DND-41 (cell line): Measurements from ENCODE around the gene COPA.
"Not testable (repeated sequence)": the region's sequence is repeated elsewhere in the genome, so short reads cannot be mapped to it uniquely, and the experiment has no call there.

Source experiments
- ATAC-seq: fragments of 200-7000 bp; cut with Tn5 transposase; 3 replicates; pipeline ENCODE4 v1.9.1; 2021; ENCODE audit warnings: low read depth; ENCODE audit not compliant: insufficient read depth
- DNase-seq: peaks from one replicate; pipeline ENCODE4 v3.0.0-alpha.2; 2020
- H2AFZ ChIP-seq: 2 replicates; pipeline ENCODE4 v1.6.0; 2012; ENCODE audit warnings: low read depth, low read length
- H3K27ac ChIP-seq: 2 replicates; pipeline ENCODE4 v1.5.1; 2012; ENCODE audit warnings: low read length, inconsistent platforms
- H3K27me3 ChIP-seq: fragments of 200-600 bp; sonication (generic); 2 replicates; pipeline ENCODE4 v1.6.0; 2012; ENCODE audit warnings: low read length, mild to moderate bottlenecking, inconsistent platforms; ENCODE audit not compliant: insufficient read depth, poor library complexity
- H3K36me3 ChIP-seq: 2 replicates; pipeline ENCODE4 v1.5.1; 2012; ENCODE audit warnings: low read length, inconsistent platforms; ENCODE audit not compliant: insufficient read depth
- H3K4me1 ChIP-seq: 2 replicates; pipeline ENCODE4 v1.5.1; 2012; ENCODE audit warnings: mild to moderate bottlenecking, low read length; ENCODE audit not compliant: insufficient read depth
- H3K4me2 ChIP-seq: 2 replicates; pipeline ENCODE4 v1.6.0; 2012; ENCODE audit warnings: mild to moderate bottlenecking, moderate library complexity, low read length, inconsistent platforms; ENCODE audit not compliant: insufficient read depth
- H3K4me3 ChIP-seq, 2 experiments: fragments of 200-600 bp in 1 of 2; shearing (Covaris generic) in 1 of 2; 2 replicates each; pipeline ENCODE4 v1.5.1; 2012 to 2016; ENCODE audit warnings: inconsistent platforms in 2 of 2, low read length in 2 of 2, mild to moderate bottlenecking in 2 of 2, low read depth in 1 of 2, moderate library complexity in 1 of 2
- H3K79me2 ChIP-seq: 2 replicates; pipeline ENCODE4 v1.6.0; 2012; ENCODE audit warnings: low read length, inconsistent platforms; ENCODE audit not compliant: insufficient read depth
- H3K9ac ChIP-seq: 2 replicates; pipeline ENCODE4 v1.6.0; 2012; ENCODE audit warnings: low read depth, mild to moderate bottlenecking, inconsistent platforms, low read length, moderate library complexity
- H3K9me3 ChIP-seq: 2 replicates; pipeline ENCODE4 v1.5.1; 2012; ENCODE audit warnings: low read length, moderate library complexity, mild to moderate bottlenecking, inconsistent platforms; ENCODE audit not compliant: insufficient read depth, severe bottlenecking
- H4K20me1 ChIP-seq: 2 replicates; pipeline ENCODE4 v1.6.0; 2012; ENCODE audit warnings: low read length; ENCODE audit not compliant: insufficient read depth
- CTCF ChIP-seq: IDR thresholded peaks from 2 replicates; pipeline ENCODE4 v1.5.1; 2012; ENCODE audit warnings: borderline replicate concordance, low read length, moderate library complexity, mild to moderate bottlenecking; ENCODE audit not compliant: poor library complexity, severe bottlenecking; ENCODE audit errors: extremely low read depth
- EZH2 ChIP-seq: IDR thresholded peaks from 3 replicates; pipeline ENCODE4 v1.6.1; 2012; ENCODE audit warnings: borderline replicate concordance, low read depth, mild to moderate bottlenecking, moderate library complexity, low read length, inconsistent platforms; ENCODE audit not compliant: severe bottlenecking

COPA gene

DNA sequence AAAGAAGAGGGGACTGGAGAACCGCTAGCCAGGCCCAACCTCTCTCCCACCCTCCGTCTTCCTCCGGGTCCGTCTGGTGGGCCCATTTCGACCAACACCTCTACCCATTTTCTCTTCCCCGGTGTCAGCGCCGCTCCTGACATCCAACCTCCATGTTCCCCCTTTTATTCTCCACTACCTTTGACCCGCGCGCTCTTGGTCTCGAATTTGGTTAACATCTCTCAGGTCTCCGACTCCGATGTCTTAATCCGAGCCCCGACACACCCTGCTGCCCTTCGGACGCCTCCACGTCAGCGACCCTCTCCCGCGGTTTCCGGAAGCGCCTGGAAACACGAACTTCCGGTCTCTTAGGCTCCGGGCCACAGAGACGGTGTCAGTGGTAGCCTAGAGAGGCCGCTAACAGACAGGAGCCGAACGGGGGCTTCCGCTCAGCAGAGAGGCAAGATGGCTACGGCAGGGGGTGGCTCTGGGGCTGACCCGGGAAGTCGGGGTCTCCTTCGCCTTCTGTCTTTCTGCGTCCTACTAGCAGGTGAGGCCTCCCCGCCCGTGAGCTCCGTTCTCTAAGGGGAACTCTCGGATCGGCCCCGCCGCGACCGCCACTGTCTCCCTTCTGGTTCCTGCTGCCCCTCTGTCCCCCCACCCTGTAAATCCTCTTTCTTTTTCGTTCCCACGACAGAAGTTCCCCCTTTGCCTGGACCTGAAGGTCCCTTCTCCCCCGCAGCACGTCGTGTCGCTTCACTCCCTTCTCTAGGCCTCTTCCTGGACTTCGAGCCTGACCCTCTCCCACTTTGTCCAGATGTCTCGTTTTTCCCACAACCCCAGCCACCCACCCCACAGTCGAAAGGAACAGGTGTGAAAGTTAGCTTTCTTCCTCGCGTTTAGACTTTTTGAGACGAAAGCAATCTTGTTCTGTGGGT, at the start of gene COPA, which contains the start of gene NCSTN:
Gene COPA (minus strand): TSS at position 298 of the 917 bp plus-strand sequence. CDS start 80 bp downstream, at position 218.
Gene NCSTN (plus strand): TSS at position 431 of the 917 bp plus-strand sequence. CDS start 14 bp downstream, at position 445.
- H3K4me2 ChIP-seq: peak within 1 kb of the TSS; percentile 79
- peaks cover 66% of the 10 kb centered on the region for H3K79me2 ChIP-seq
- no peak for TF ChIP-seq EZH2
- no peak for TF ChIP-seq CTCF
- peak within 1 kb of the TSS; percentile 47 to 89 for H3K4me3 ChIP-seq
- H3K27me3 ChIP-seq: no peaks in the 10 kb centered on the region
- peak within 1 kb of the TSS; percentile 75 for H3K9ac ChIP-seq
- peak within 1 kb of the TSS; percentile 95 for H2AFZ ChIP-seq
- peaks cover 45% of the 10 kb centered on the region for H3K36me3 ChIP-seq
- H3K9me3 ChIP-seq: no peaks in the 10 kb centered on the region
- H3K27ac ChIP-seq: peak within 1 kb of the TSS; percentile 92
- DNase-seq (peak; percentile 93), ATAC-seq (peak; percentile 100)
- H4K20me1 ChIP-seq: peaks cover 8% of the 10 kb centered on the region; the same call in 1 of the 2 replicates
- H3K4me1 ChIP-seq: peaks cover 32% of the 10 kb centered on the region

- H3K4me2 ChIP-seq, H3K4me1 ChIP-seq, H3K79me2 ChIP-seq, ATAC-seq, H3K36me3 ChIP-seq, H2AFZ ChIP-seq, DNase-seq, H3K27ac ChIP-seq, H4K20me1 ChIP-seq, H3K4me3 ChIP-seq, H3K9ac ChIP-seq, H3K9me3 ChIP-seq, H3K27me3 ChIP-seq: not testable (repeated sequence)
Observed at GRCh38 chr1:160388406-160388805, 45.4 kb upstream of the COPA start.

DNA sequence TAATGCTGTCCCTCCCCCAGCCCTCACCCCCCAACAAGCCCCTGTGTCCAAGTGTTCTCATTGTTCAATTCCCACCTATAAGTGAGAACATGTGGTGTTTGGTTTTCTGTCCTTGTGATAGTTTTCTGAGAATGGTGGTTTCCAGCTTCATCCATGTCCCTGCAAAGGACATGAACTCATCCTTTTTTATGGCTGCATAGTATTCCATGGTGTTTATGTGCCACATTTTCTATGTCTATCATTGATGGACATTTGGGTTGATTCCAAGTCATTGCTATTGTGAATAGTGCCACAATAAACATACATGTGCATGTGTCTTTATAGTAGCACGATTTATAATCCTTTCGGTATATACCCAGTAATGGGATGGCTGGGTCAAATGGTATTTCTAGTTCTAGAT, 41.8 kb upstream of the COPA start:
- H3K79me2 ChIP-seq: not testable (repeated sequence)

DNA sequence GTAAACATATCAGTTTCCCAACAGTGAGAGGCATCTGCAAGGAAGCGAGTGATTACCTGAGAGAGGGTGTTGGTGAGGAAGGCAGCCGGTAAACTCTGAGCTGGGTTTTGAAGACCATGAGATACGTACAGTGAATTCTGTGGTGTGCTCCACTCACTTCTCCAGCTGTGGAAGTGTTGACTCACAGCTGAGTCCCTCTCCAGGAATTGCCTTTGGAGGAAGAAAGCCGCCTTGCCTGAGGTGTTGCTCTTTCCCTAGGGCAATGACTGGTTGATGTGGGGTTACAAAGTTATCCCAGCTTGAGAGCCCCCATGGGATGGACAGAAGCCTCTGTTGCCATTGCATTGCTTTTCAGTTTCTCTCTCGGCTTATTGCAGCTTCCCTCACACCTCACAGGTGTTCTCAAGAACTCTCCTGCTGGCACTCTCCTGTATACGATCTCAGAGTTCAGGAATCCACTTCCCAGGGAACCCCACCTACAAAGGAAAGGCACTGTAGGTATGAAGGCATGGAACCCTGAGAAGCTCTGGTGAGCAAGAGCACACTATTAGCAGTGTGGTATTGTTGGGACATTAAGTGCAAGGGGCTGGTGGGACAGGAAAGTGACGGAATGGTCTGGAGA, 34.6 kb upstream of the COPA start:
- no peak overlapping the region for H3K9ac ChIP-seq
- no peak overlapping the region for H3K27ac ChIP-seq
- H3K4me2 ChIP-seq: no peak overlapping the region
- no peaks in the 10 kb centered on the region for H3K36me3 ChIP-seq
- no peak for ATAC-seq
- no peaks in the 10 kb centered on the region for H4K20me1 ChIP-seq
- H3K27me3 ChIP-seq: peaks cover 4% of the 10 kb centered on the region
- H2AFZ ChIP-seq: no peak overlapping the region
- H3K4me3 ChIP-seq: no peak overlapping the region
- TF ChIP-seq CTCF (no peak), EZH2 (no peak)
- peaks cover 5% of the 10 kb centered on the region; the same call in 1 of the 2 replicates for H3K4me1 ChIP-seq
- no peaks in the 10 kb centered on the region for H3K9me3 ChIP-seq
- H3K79me2 ChIP-seq: no peaks in the 10 kb centered on the region
- DNase-seq: no peak

More for the DNA sequence above, 41.8 kb upstream of the COPA start:
- H4K20me1 ChIP-seq, DNase-seq, ATAC-seq, H3K27ac ChIP-seq, H3K9me3 ChIP-seq, H3K4me2 ChIP-seq, H3K4me3 ChIP-seq, H3K36me3 ChIP-seq, H3K27me3 ChIP-seq, H2AFZ ChIP-seq, H3K4me1 ChIP-seq, H3K9ac ChIP-seq: not testable (repeated sequence)
